PFSK-1 (cell line): ENCODE data around the gene PLXND1.
A peak's percentile ranks its signal among the peaks of the same experiment; 100 is the strongest.

ENCODE experiments used
- FOXP2 ChIP-seq: optimal IDR thresholded peaks from 2 replicates; pipeline ENCODE3; 2011; ENCODE audit warnings: borderline replicate concordance, control low read depth, inconsistent platforms; ENCODE audit not compliant: insufficient read depth; ENCODE audit errors: extremely low read length, extremely low read depth
- POLR2AphosphoS5 ChIP-seq: IDR thresholded peaks from 2 replicates; pipeline ENCODE4 v1.6.1; 2012; ENCODE audit warnings: low read depth, mild to moderate bottlenecking, control low read depth, low read length, moderate library complexity
- SIN3A ChIP-seq: IDR thresholded peaks from 2 replicates; pipeline ENCODE4 v1.6.1; 2012; ENCODE audit warnings: mild to moderate bottlenecking, low read length, moderate library complexity, borderline replicate concordance; ENCODE audit not compliant: insufficient read depth
- TAF1 ChIP-seq: IDR thresholded peaks from 2 replicates; pipeline ENCODE4 v1.6.1; 2012; ENCODE audit warnings: low read length, control low read depth, borderline replicate concordance; ENCODE audit not compliant: insufficient read depth
- TF ChIP-seq, protein P1 (sequence below), 2 experiments: IDR thresholded peaks; 2 replicates each; pipeline versions ENCODE4 v1.6.1 to v1.8.0; 2011 to 2012; ENCODE audit warnings: low read depth in 2 of 2, low read length in 2 of 2, control low read depth in 1 of 2, inconsistent platforms in 1 of 2, mild to moderate bottlenecking in 1 of 2, moderate library complexity in 1 of 2; ENCODE audit not compliant: insufficient read depth in 1 of 2

The PLXND1 gene

DNA sequence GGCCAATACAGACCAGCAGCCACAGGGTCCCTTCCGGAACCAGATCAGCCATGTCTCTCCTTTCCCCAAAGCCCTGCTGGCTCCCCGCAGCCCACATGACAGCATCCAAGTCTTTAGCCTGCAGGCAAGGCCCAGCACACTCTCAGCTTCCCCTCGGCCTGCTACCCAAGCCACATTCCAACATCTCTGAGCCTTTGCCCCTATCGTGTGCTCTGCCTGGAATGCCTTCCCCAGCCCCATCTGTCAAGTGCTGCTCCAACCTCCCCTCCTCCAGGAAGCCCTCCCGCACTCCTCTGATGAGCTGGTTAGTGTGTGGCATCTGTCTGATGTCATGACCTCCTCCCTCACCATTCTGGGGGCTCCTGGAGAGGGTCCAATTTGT lies 8.5 kb downstream of the PLXND1 start:
- TF ChIP-seq FOXP2 = no peak
- no peak for TF ChIP-seq TAF1
- no peak for TF ChIP-seq SIN3A
- TF ChIP-seq, protein P1, sequence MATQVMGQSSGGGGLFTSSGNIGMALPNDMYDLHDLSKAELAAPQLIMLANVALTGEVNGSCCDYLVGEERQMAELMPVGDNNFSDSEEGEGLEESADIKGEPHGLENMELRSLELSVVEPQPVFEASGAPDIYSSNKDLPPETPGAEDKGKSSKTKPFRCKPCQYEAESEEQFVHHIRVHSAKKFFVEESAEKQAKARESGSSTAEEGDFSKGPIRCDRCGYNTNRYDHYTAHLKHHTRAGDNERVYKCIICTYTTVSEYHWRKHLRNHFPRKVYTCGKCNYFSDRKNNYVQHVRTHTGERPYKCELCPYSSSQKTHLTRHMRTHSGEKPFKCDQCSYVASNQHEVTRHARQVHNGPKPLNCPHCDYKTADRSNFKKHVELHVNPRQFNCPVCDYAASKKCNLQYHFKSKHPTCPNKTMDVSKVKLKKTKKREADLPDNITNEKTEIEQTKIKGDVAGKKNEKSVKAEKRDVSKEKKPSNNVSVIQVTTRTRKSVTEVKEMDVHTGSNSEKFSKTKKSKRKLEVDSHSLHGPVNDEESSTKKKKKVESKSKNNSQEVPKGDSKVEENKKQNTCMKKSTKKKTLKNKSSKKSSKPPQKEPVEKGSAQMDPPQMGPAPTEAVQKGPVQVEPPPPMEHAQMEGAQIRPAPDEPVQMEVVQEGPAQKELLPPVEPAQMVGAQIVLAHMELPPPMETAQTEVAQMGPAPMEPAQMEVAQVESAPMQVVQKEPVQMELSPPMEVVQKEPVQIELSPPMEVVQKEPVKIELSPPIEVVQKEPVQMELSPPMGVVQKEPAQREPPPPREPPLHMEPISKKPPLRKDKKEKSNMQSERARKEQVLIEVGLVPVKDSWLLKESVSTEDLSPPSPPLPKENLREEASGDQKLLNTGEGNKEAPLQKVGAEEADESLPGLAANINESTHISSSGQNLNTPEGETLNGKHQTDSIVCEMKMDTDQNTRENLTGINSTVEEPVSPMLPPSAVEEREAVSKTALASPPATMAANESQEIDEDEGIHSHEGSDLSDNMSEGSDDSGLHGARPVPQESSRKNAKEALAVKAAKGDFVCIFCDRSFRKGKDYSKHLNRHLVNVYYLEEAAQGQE (IDR thresholded peaks at IDR 0.05; ENCODE audit: insufficient read depth in 1 of 2, low read depth in 2 of 2, low read length in 2 of 2) = no peak
- no peak for TF ChIP-seq POLR2AphosphoS5

DNA sequence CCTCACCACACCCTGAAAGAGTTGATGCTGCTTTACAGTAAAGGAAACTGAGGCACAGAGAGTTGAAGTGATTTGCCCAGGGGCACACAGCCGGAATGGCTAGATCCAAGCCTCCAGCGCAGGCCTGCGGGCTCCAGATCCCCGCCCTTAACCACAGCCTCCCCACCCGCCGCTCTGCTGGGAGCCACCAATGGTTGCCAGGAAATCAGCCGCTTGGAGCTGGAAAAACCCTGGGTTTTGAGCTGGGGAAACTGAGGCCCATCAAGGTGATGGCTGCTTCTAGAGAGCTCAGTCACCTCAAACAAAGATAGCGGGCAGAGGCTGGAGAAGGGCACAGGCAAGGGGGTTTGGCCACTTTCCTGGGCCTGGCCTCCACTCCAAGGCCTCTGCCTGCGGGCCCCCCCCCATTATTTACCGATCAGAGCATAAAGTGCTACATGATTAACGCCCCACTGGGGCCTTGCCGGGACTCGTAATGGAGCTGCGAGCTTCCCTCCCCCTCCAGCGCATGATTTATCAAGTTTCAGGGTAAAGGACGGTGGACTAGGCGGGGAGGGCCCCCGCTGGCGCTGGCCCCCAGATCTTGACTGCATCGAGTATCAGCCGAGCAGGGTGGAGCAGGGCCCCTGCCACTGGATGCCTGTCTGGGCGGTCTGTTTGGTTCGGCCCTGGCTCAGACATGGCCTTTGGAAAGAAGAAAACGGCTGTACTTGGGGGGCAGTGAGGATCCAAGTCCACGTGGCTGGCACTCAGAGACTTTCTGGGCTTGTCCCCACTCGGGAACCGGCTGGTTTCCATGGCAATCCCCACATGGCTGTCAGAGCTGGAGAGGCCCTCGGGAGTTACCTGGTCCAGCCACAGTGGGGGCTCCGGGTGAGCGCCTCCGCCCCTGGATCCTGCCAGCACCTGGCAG lies 9.1 kb downstream of the PLXND1 start:
- TF ChIP-seq FOXP2 (no peak), SIN3A (no peak), TAF1 (no peak), POLR2AphosphoS5 (no peak)
- TF ChIP-seq, protein P1 (IDR thresholded peaks at IDR 0.05; ENCODE audit: insufficient read depth in 1 of 2, low read depth in 2 of 2, low read length in 2 of 2) = no peak

DNA sequence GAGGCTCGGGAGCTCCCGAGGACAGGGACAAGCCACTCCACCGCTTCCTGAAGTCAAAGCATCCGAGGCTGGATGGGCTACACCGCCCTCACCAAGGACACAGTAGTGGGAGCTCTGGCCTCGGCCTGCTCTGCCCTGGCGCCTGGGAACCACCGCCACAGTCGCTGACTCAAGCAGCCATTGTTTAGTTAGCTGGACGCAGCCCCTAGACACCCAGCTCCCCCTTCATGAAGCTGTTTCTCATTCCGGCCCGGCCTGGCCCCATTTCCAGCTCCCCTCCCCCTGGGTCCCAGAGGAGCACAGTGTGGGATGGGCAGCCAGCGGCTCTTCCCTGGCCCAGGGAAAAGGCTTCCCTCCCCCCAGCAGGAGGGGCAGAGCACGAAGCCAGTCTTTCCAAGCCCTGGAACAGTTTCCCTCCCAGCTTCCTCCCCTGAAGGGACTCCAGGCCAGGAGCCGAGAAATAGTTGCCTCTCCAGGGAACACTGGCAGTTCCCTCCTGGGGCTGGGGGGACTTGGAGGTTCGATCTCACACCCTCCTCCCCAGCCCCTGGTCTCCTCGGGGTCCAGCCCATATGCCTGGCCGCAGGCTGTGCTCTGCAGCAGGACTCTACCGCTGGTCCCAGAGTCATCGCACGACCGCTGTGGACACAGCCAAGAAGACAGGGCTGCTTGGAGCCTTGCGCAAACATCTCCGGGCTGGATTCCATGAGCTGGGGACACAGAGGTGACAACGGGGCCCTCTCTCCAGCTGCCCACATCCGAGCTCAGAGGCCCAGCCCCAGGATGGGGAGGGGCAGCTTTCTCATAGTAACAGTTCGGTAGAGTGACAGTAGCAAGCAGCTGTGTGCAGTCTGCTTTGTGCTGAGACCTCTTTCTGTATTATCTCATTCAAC lies 10.0 kb downstream of the PLXND1 start:
- TF ChIP-seq TAF1 (peak; percentile 44; the same call in 1 of the 2 replicates), FOXP2 (no peak)

DNA sequence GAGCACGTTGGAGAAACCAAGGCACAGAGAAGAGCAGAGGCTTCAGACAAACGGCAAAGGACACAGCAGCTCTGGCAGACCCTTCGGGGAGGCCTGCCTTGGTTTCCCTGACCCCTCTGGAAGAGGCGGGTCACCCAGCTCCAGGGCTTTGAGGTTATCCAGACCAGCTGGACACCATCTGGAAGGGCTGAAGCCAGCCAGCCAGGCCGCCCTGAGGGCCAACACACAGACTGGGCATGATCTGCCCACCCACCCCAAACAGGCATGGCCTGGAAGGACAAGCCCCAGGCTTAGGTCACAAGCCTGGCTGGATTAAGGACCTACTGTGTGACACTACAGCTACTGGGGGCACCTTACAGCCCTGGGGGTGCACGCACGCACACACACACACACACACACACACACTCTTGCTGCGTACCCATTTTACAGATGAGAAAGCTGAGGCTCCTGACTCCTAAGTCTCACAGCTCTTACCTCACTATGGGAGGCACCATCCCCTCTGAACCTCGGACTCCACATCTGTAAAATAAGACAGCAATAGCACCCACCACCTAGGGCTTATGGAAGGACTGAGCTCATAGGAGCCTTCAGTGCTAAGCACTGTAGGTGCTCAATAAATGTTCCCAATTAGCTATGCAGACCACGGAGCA lies 10.8 kb downstream of the PLXND1 start:
- no peak for TF ChIP-seq POLR2AphosphoS5
- TF ChIP-seq FOXP2 = no peak
- TF ChIP-seq, protein P1 (IDR thresholded peaks at IDR 0.05; ENCODE audit: insufficient read depth in 1 of 2, low read depth in 2 of 2, low read length in 2 of 2) = no peak
- TF ChIP-seq TAF1 = no peak
- TF ChIP-seq SIN3A = no peak

DNA sequence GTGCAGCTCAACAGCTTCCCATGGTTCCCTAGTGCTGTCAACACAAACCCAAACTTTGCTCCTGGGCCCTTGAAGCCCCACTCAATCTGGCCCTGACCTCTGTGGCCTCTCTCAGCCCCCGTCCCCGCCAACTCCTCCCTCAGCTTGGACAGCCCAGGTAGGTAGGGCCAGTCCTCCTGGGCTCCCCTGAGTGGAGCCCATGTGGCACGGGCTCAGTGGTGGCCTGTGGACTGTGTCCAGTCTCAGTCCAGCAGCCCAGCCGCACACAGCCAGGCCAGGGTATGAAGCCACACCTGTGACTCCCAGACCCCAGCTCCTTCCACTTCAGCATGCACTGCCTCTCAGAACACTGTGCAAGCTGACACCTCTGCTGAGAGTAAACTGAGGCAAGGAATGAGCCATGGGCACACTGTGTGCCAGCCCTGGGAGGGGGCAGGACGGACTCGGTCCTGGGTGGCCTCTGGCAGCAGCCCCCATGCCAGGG lies 11.5 kb downstream of the PLXND1 start:
- TF ChIP-seq POLR2AphosphoS5 (no peak), TAF1 (no peak), SIN3A (no peak), FOXP2 (no peak)
- TF ChIP-seq, protein P1 (IDR thresholded peaks at IDR 0.05; ENCODE audit: insufficient read depth in 1 of 2, low read depth in 2 of 2, low read length in 2 of 2) = no peak
